K562 (cell line): Measurements from ENCODE around the gene UGT1A10. TPM values are rescaled to one million over a fixed set of nuclear protein-coding genes. Genes with fewer than 3 reads are reported as not detected.

Experiments
- ATAC-seq: fragments of 200-7000 bp; cut with Tn5 transposase; 3 replicates; pipeline ENCODE4 v1.9.1; 2020; ENCODE audit warnings: moderate library complexity
- BruUV-seq: library from RNA; stranded (reverse); fragments of 400-500 nt; replicated peaks from 2 replicates; lab custom pipeline; 2021; lab: Mats Ljungman, UMichigan
- CTCF ChIA-PET: fragments of 300-600 bp; formaldehyde crosslinking; extraction: SDS; loops from one replicate; lab custom pipeline; 2021; ENCODE audit warnings: low intra/inter-chr PET ratio; lab: Yijun Ruan, JAX
- POLR2A ChIA-PET: fragments of 300-600, 350-650 bp; sonication (Branson Sonifier 250); formaldehyde crosslinking; extraction: SDS; loops from one replicate; lab custom pipeline; 2021; ENCODE audit warnings: antibody characterized with exemption, inconsistent platforms; lab: Yijun Ruan, JAX
- DNase-seq, 4 experiments: peaks; one replicate each; pipeline versions ENCODE4 v3.0.0 to v3.0.0-alpha.2; 2011 to 2018; ENCODE audit warnings: low spot score in 3 of 4, mixed read lengths in 3 of 4; ENCODE audit errors: extremely low read depth in 1 of 4
- FAIRE-seq: peaks from 2 replicates; lab custom pipeline; 2011; peaks lifted over from hg19 to GRCh38; lab: Jason Lieb, UNC
- H2AFZ ChIP-seq: 2 replicates; pipeline ENCODE4 v1.6.0; 2011; ENCODE audit warnings: low read depth, low read length, control low read depth, inconsistent platforms
- H3K27ac ChIP-seq: fragments of 200-600 bp; 3 replicates; pipeline ENCODE4 v1.8.0; 2011; ENCODE audit warnings: low read depth, mild to moderate bottlenecking, control low read depth, inconsistent platforms, low read length, moderate library complexity, mixed read lengths; ENCODE audit errors: extremely low read depth
- H3K27me3 ChIP-seq, 2 experiments: fragments of 300-600 bp in 1 of 2; 2 replicates in 1 of 2; 3 replicates in 1 of 2; pipeline versions ENCODE4 v1.6.0 to v1.8.0; 2011; ENCODE audit warnings: inconsistent platforms in 2 of 2, low read length in 2 of 2, mild to moderate bottlenecking in 1 of 2, mixed read lengths in 1 of 2, moderate library complexity in 1 of 2; ENCODE audit not compliant: control insufficient read depth in 2 of 2, insufficient read depth in 2 of 2
- H3K36me3 ChIP-seq: fragments of 300-600 bp; 3 replicates; pipeline ENCODE4 v1.8.0; 2011; ENCODE audit warnings: mild to moderate bottlenecking, low read length, inconsistent platforms; ENCODE audit not compliant: control insufficient read depth, insufficient read depth
- H3K4me1 ChIP-seq, 2 experiments: fragments of 200-600 bp in 1 of 2; replicated peaks in 1 of 2; 2 replicates in 1 of 2; 3 replicates in 1 of 2; pipeline versions ENCODE4 v1.5.1 to v1.8.0; 2011; ENCODE audit warnings: inconsistent platforms in 2 of 2, low read length in 2 of 2, mild to moderate bottlenecking in 1 of 2, mixed read lengths in 1 of 2, moderate library complexity in 1 of 2; ENCODE audit not compliant: control insufficient read depth in 2 of 2, insufficient read depth in 2 of 2
- H3K4me2 ChIP-seq: 2 replicates; pipeline ENCODE4 v1.6.1; 2011; ENCODE audit warnings: low read length, control low read depth, inconsistent platforms, mixed read lengths; ENCODE audit not compliant: insufficient read depth
- H3K4me3 ChIP-seq: fragments of 200-600 bp; sonication (generic), shearing (Covaris generic); 2 replicates; pipeline ENCODE4 v1.5.1; 2016; ENCODE audit warnings: control low read depth, inconsistent platforms
- H3K79me2 ChIP-seq: fragments of 200-600 bp; 3 replicates; pipeline ENCODE4 v1.8.0; 2011; ENCODE audit warnings: low read length, inconsistent platforms; ENCODE audit not compliant: control insufficient read depth, insufficient read depth
- H3K9ac ChIP-seq, 2 experiments: 2 replicates each; pipeline versions ENCODE4 v1.6.0 to v1.6.1; 2011; ENCODE audit warnings: low read depth in 2 of 2, low read length in 2 of 2, control low read depth in 1 of 2, inconsistent platforms in 1 of 2, mild to moderate bottlenecking in 1 of 2, mixed read lengths in 1 of 2; ENCODE audit not compliant: insufficient read depth in 1 of 2
- H3K9me1 ChIP-seq: one replicate; pipeline ENCODE4 v1.6.0; 2011; ENCODE audit warnings: inconsistent platforms, mild to moderate bottlenecking, low read length, moderate library complexity; ENCODE audit not compliant: control insufficient read depth, insufficient read depth
- H3K9me3 ChIP-seq: replicated peaks from 2 replicates; pipeline ENCODE4 v1.5.1; 2011; ENCODE audit warnings: low read depth, low read length, inconsistent platforms; ENCODE audit not compliant: control insufficient read depth, insufficient read depth
- H4K20me1 ChIP-seq: replicated peaks from 2 replicates; pipeline ENCODE4 v1.6.1; 2011; ENCODE audit warnings: low read length, inconsistent platforms, mixed read lengths; ENCODE audit not compliant: control insufficient read depth, insufficient read depth
- ARID2 ChIP-seq: fragments of 450-650 bp; IDR thresholded peaks from 2 replicates; pipeline ENCODE4 v1.6.1; 2017; ENCODE audit warnings: antibody characterized with exemption, mild to moderate bottlenecking
- CBX2 ChIP-seq: fragments of 200-600 bp; sonication (generic); IDR thresholded peaks from one replicate; pipeline ENCODE4 v1.6.1; 2012; ENCODE audit warnings: mild to moderate bottlenecking, low read length, inconsistent platforms; ENCODE audit not compliant: insufficient read depth, poor library complexity, severe bottlenecking
- CCAR2 ChIP-seq: fragments of 200-400 bp; formaldehyde crosslinking; IDR thresholded peaks from 2 replicates; pipeline ENCODE4 v1.6.1; 2017; ENCODE audit warnings: mild to moderate bottlenecking, low read depth, low read length
- ELF1 ChIP-seq: fragments of 200-800 bp; sonication (Bioruptor generic); IDR thresholded peaks from 2 replicates; pipeline ENCODE4 v1.6.1; 2016; ENCODE audit warnings: missing genetic modification characterization, missing compliant biosample characterization
- ETV5 ChIP-seq: sonication (generic); formaldehyde crosslinking; IDR thresholded peaks from 2 replicates; pipeline ENCODE4 v1.4.0; 2020; ENCODE audit warnings: low read depth, mild to moderate bottlenecking, missing genetic modification reagents
- KAT2B ChIP-seq: IDR thresholded peaks from one replicate; pipeline ENCODE4 v1.6.1; 2012; ENCODE audit warnings: low read depth, mild to moderate bottlenecking, control low read depth, inconsistent platforms, low read length, moderate library complexity
- KLF13 ChIP-seq: fragments of 450-650 bp; IDR thresholded peaks from 2 replicates; pipeline ENCODE4 v1.6.1; 2016; ENCODE audit warnings: missing genetic modification characterization, low read depth, mild to moderate bottlenecking, missing compliant biosample characterization, moderate library complexity, borderline replicate concordance
- NCOR1 ChIP-seq: fragments of 450-650 bp; IDR thresholded peaks from 2 replicates; pipeline ENCODE4 v1.6.1; 2016; ENCODE audit warnings: mild to moderate bottlenecking, moderate library complexity
- SMC3 ChIP-seq: conservative IDR thresholded peaks from 2 replicates; pipeline ENCODE4 v1.6.1; 2011; ENCODE audit warnings: low read depth, low read length, improper control_type of control experiment; ENCODE audit not compliant: insufficient read depth
- ZNF165 ChIP-seq: fragments of 250-450 bp; sonication (Bioruptor Pico); IDR thresholded peaks from 2 replicates; pipeline ENCODE4 v1.4.0; 2020; ENCODE audit warnings: borderline replicate concordance
- WGBS: fragments of 100-300 bp; shearing (Covaris generic); methylation state at CpG from one replicate; pipeline ENCODE4 v1.1.6; 2016; ENCODE audit warnings: low coverage, mixed read lengths; ENCODE audit not compliant: insufficient coverage; ENCODE audit errors: missing lambda C conversion rate; 5-methylcytosine and 5-hydroxymethylcytosine counted together
- in situ Hi-C: fragments of 300-500 bp; cut with MboI; formaldehyde crosslinking; loops from 4 replicates; pipeline ENCODE4 v1.15.0; 2018; ENCODE audit warnings: inconsistent platforms, mixed read lengths
- intact Hi-C: fragments of 100-400 bp; cut with micrococcal nuclease; formaldehyde crosslinking; loops from 2 replicates; pipeline ENCODE4 v1.14.2; 2022
- polyA plus RNA-seq, 8 experiments: library from polyadenylated mRNA; depleted of rRNA in 4 of 8; stranded (reverse) in 5 of 8; unstranded in 3 of 8; fragments of >200 nt; fragmentation: Nextera tagmentation in 2 of 8; fragmentation: Illumina TruSeq in 1 of 8; extraction: Ambion mirVana in 2 of 8; extraction: Trizol in 1 of 8; gene quantifications; 2 replicates each; pipeline versions ENCODE4 v1.2.1 to v1.2.3, GENCODE V29; 2011 to 2014; ENCODE audit warnings: inconsistent platforms in 1 of 8, missing spikeins in 1 of 8
- total RNA-seq, 7 experiments: library from RNA; depleted of rRNA in 6 of 7; stranded (reverse); fragments of >200 nt in 6 of 7; fragmentation: Illumina TruSeq in 2 of 7; extraction: Trizol in 2 of 7; gene quantifications; 2 replicates each; pipeline versions ENCODE4 v1.2.1 to v1.2.3, GENCODE V29; 2011 to 2021; ENCODE audit warnings: low replicate concordance in 1 of 7
- TF ChIP-seq, protein P1 (sequence below): conservative IDR thresholded peaks from 2 replicates; pipeline ENCODE4 v1.6.1; 2011; ENCODE audit warnings: low read depth, mild to moderate bottlenecking, low read length; ENCODE audit not compliant: control insufficient read depth
- TF ChIP-seq, protein P2 (sequence below), 2 experiments: fragments of 450-650 bp in 1 of 2; sonication (generic) in 1 of 2; formaldehyde crosslinking; conservative IDR thresholded peaks; 2 replicates each; pipeline versions ENCODE4 v1.4.0 to v1.8.1; 2020 to 2022; ENCODE audit warnings: mild to moderate bottlenecking in 1 of 2, missing genetic modification reagents in 1 of 2
- TF ChIP-seq, protein P3 (sequence below), 2 experiments: IDR thresholded peaks; 2 replicates each; pipeline ENCODE4 v1.6.1; 2011; ENCODE audit warnings: borderline replicate concordance in 1 of 2, control low read depth in 1 of 2, low read depth in 1 of 2, low read length in 1 of 2, mild to moderate bottlenecking in 1 of 2, mixed read lengths in 1 of 2, moderate library complexity in 1 of 2; ENCODE audit not compliant: insufficient read depth in 1 of 2, insufficient read length in 1 of 2, poor library complexity in 1 of 2, severe bottlenecking in 1 of 2; ENCODE audit errors: extremely low read depth in 1 of 2
- TF ChIP-seq, protein P4 (sequence below): sonication (generic); formaldehyde crosslinking; IDR thresholded peaks from 2 replicates; pipeline ENCODE4 v1.8.1; 2023; ENCODE audit warnings: mild to moderate bottlenecking, missing genetic modification reagents, moderate library complexity
- TF ChIP-seq, protein P5 (sequence below): sonication (generic); formaldehyde crosslinking; IDR thresholded peaks from 2 replicates; pipeline ENCODE4 v1.8.0; 2022; ENCODE audit warnings: mild to moderate bottlenecking, low read depth, missing genetic modification reagents

The UGT1A10 gene
- total and polyA plus RNA-seq, 9 of the 15 experiments (the other 6 are each of a cell fraction or from before 2014, with no cell fraction given): not detected

DNA sequence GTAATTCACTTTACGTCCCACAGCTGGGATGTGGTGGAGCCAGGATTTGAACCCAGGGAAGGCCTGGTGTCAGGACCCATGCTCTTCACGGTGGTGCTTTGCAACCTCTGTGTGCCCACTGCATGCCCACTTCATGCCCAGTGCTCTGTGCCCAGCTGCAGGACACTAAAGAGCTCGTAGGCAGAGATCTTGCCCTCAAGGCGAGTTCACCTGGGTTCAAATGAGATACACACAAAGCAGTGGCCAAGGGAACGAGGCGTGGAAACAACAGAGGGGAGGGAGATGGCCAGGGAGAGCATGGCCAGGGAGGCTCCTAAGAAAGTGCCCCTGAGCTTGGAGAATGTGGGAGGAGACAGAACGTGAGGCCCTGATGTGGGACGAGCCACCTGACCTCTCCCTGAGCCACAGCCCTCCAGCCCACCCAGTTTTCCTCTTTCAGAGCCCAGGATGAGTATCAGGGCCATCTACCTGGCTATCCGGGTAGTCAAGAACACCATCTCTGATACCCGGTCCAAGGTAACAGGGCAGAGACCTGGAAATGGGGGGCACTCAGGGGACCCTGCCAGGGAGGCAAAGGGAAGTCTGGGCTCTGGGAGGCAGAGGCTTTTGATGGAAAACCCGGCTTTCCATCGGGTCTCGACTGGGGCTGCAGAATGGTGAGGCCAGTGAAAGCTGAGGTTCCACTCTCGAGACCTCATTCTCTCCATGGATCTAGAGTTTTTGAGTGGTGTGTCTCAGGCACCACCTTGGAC is 162.3 kb downstream of the UGT1A10 start:
- Histone ChIP-seq H3K27ac (no peak overlapping the region), H2AFZ (no peak overlapping the region), H3K4me2 (no peak overlapping the region), H3K9me3 (no peaks in the 10 kb centered on the region), H3K36me3 (no peaks in the 10 kb centered on the region), H3K79me2 (no peaks in the 10 kb centered on the region), H3K27me3 (peaks cover 0 to 14% of the 10 kb centered on the region in 2 experiments; a peak in 2 of 5 replicates), H3K4me1 (no peaks in the 10 kb centered on the region; a peak in 1 of 5 replicates), H3K9ac (no peak overlapping the region), H3K4me3 (no peak overlapping the region), H4K20me1 (no peaks in the 10 kb centered on the region), H3K9me1 (no peaks in the 10 kb centered on the region)
- in situ Hi-C loops (no loop called here), intact Hi-C loops (no loop called here)
- FAIRE-seq (no peak), DNase-seq (no peak), ATAC-seq (no peak)
- BruUV-seq: no TSS peak
- 1% methylated on average over 11 of the region's 14 CpGs for WGBS
- ChIA-PET POLR2A (interaction anchor here (0.6 to 0.7 kb wide), 2 partner anchors 19 to 203 kb away, joined by 3 to 4 read pairs; no protein-coding TSS in a partner anchor), CTCF (no interaction called here)
- TF ChIP-seq, protein P1, sequence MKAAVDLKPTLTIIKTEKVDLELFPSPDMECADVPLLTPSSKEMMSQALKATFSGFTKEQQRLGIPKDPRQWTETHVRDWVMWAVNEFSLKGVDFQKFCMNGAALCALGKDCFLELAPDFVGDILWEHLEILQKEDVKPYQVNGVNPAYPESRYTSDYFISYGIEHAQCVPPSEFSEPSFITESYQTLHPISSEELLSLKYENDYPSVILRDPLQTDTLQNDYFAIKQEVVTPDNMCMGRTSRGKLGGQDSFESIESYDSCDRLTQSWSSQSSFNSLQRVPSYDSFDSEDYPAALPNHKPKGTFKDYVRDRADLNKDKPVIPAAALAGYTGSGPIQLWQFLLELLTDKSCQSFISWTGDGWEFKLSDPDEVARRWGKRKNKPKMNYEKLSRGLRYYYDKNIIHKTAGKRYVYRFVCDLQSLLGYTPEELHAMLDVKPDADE: no peak
- TF ChIP-seq KLF13 (no peak), ELF1 (tag) (no peak), CBX2 (no peak), ETV5 (CRISPR knock-in tag) (no peak), CCAR2 (no peak), ZNF165 (CRISPR knock-in tag) (no peak), SMC3 (no peak), KAT2B (no peak), ARID2 (no peak), NCOR1 (no peak)
- TF ChIP-seq, protein P2, sequence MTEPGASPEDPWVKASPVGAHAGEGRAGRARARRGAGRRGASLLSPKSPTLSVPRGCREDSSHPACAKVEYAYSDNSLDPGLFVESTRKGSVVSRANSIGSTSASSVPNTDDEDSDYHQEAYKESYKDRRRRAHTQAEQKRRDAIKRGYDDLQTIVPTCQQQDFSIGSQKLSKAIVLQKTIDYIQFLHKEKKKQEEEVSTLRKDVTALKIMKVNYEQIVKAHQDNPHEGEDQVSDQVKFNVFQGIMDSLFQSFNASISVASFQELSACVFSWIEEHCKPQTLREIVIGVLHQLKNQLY (CRISPR knock-in tag; conservative IDR thresholded peaks at IDR 0.05): no peak
- TF ChIP-seq, protein P3, sequence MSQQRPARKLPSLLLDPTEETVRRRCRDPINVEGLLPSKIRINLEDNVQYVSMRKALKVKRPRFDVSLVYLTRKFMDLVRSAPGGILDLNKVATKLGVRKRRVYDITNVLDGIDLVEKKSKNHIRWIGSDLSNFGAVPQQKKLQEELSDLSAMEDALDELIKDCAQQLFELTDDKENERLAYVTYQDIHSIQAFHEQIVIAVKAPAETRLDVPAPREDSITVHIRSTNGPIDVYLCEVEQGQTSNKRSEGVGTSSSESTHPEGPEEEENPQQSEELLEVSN (IDR thresholded peaks at IDR 0.05; ENCODE audit: borderline replicate concordance in 1 of 2, extremely low read depth in 1 of 2, insufficient read depth in 1 of 2, insufficient read length in 1 of 2, low read depth in 1 of 2, low read length in 1 of 2, poor library complexity in 1 of 2, severe bottlenecking in 1 of 2): no peak
- TF ChIP-seq, protein P4, sequence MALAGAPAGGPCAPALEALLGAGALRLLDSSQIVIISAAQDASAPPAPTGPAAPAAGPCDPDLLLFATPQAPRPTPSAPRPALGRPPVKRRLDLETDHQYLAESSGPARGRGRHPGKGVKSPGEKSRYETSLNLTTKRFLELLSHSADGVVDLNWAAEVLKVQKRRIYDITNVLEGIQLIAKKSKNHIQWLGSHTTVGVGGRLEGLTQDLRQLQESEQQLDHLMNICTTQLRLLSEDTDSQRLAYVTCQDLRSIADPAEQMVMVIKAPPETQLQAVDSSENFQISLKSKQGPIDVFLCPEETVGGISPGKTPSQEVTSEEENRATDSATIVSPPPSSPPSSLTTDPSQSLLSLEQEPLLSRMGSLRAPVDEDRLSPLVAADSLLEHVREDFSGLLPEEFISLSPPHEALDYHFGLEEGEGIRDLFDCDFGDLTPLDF (CRISPR knock-in tag): no peak
- TF ChIP-seq, protein P5, sequence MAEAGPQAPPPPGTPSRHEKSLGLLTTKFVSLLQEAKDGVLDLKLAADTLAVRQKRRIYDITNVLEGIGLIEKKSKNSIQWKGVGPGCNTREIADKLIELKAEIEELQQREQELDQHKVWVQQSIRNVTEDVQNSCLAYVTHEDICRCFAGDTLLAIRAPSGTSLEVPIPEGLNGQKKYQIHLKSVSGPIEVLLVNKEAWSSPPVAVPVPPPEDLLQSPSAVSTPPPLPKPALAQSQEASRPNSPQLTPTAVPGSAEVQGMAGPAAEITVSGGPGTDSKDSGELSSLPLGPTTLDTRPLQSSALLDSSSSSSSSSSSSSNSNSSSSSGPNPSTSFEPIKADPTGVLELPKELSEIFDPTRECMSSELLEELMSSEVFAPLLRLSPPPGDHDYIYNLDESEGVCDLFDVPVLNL (CRISPR knock-in tag): no peak
